Left lobe of liver (tissue), 2 donors: ENCODE data around the gene RFX7. TPM values are rescaled to one million over a fixed set of nuclear protein-coding genes. Genes with fewer than 3 reads are reported as not detected.

Experiments used
- ATAC-seq: fragments of 200-7000 bp; cut with Tn5 transposase; one replicate; pipeline ENCODE4 v1.9.1; 2020; ENCODE audit warnings: mild to moderate bottlenecking, moderate library complexity
- DNase-seq: peaks from one replicate; pipeline ENCODE4 v3.0.0-alpha.2; 2020; ENCODE audit warnings: low spot score
- total RNA-seq: library from RNA; stranded (reverse); gene quantifications from one replicate; pipeline ENCODE4 v1.2.1, GENCODE V29; 2021
- donor health status: DM: no; HTN: no; CAD: no; lungs with moderate emphysema.
- donor health status: DM: no; HTN: yes; CAD: no.

The RFX7 gene
- total RNA-seq, 1 donor from 2014 or later: 5.5 TPM

DNA sequence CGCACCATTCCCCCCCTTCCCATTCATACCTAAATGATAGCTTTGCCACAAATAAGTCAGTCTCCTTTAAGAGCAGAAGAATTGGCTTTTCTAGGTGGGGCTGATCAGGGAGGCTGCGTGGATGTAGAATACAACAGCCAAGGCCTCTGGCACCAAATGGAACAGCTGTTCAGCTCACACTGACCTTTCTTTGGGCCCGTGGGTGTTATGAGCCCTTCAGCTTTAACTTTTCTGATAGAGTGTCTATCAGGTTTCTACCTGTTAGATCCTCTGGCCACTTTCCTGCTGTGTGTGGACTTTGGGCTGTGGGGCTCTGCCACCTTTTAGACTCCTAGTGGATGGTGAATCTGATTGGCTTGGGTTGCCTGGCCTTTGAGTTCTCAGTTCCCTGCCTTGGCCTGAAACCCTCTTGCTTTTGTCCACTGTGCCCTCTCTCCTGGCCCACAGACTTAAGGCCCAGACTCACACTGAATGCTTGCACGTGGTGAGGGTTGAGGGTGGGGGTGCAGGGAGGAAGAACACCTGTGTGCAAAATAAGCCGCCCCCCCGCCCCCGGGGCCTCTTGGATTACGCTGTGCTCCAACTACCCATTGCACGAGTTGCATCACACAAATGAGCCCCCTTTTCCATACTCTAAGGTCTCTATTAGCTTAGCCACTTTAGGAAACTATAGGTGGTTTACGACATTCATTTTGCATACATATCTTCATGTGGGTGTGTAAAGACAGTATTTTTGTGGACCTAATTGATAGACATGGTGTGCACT, 1.3 kb upstream of the RFX7 start:
- DNase-seq (peak; percentile 90), ATAC-seq (peak; percentile 79)

DNA sequence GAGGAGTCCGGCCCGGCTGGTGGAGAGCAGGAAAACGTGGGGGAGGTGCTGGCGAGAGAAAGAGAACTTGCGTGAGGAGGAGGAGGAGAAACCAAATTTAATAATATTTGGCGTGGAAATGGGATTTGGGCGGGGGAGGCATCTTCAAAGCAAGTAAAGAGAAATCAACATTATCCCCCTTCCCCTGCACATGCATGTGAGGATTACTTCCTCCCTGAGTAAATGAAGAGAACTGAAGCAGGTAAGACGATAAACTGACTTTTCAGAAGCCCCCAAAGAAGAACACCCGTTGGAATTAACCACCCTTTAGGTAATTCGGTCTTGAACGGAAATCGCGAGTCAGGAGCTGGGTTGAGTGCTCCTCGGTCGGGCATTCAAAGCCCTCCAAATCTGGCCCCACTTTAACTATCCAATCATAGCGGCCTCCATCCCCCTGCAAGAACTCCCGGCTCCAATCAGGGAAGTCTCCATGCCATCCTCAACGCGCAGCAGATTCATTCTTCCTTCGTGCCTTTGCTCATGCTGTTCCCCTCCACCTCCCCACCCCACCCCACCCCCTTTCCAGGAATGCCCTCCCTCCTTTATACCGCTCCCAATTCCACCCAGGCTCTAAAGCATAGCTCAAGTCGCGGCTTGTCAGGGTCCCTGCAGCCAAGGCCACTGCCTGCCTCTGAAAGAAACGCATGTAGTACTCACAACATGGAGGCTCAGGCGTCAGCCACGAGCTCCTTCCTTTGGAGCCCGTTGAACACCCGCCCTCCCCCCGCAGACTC, 545 bp upstream of the RFX7 start:
- peak; percentile 56 for DNase-seq
- peak; percentile 41 for ATAC-seq

DNA sequence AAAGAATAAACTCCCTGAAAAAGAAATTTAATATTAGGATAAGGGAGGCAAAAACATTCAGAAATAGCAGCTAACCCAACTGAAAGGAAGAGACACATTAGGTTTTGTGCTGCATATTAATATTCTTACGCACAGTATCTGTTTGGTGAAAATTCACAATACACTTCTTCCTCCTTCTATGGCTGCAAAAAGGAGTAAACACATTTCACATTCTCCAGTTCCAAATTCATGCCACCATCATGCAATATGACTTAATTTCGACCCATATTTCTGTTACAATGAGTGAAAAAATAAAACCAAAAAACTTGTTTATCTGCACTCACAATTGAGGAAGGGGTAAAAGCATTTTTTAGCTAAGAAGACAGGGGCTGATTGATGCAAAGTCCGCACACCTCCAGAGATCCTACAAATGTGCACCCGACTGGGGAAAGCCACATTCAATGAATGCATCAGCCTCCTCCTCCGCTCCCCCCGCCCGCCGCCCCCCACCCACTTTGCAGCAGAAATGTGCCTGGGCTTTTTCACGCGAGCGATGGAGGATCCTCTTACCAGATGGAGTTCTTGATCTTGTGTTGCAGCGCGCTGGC, 1.0 kb downstream of the RFX7 start:
- DNase-seq (no peak), ATAC-seq (no peak)

DNA sequence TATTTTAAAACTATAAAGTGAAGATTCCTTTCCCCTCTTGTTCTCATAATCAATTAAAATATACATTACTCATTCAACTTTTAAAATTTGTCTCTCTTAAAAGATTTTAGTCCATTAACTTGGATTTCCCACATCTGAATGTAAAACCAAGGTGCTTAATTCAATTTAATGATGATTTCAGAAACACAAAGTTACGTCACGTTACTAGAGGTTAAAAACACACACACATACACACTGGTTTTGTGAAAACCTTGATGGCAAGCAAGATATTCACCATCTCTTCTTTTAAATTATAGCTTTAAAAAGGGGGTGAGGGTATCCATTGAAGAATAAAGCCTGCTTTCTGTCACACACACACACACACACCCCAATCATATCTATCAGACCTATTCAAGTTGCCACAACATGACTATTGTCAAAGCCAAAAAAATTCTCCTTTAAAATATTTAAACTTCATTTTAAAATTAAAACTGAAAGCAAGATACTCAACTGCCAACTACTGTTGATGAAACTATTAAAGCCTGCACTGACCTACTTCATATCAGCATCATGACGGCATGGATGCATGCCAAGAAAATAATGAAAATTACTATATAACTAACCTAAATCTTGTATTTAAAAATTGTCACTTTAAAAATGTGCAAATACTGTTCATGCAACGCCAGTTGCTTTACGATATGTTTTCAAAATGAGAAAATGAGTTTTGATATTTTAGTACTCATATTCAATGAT, 2.1 kb downstream of the RFX7 start:
- DNase-seq (no peak), ATAC-seq (no peak)

DNA sequence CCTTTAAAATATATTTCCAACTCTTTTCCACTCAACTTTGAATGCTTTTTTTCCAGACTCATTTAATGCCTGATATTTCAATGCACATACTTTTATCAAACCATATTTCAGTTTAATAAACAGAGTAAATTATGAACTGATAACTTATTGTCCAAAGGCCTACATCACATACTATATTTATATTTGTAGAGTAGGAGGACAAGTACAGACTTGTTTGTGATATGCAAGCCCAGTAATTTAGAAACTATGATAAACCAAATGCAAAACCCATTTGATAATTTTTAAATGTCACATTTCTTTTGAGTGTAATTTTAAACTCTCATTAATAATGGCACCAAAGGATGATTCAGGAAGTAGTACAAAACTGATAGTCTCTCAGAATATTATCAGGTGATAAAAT, 3.3 kb downstream of the RFX7 start:
- DNase-seq (no peak), ATAC-seq (no peak)

DNA sequence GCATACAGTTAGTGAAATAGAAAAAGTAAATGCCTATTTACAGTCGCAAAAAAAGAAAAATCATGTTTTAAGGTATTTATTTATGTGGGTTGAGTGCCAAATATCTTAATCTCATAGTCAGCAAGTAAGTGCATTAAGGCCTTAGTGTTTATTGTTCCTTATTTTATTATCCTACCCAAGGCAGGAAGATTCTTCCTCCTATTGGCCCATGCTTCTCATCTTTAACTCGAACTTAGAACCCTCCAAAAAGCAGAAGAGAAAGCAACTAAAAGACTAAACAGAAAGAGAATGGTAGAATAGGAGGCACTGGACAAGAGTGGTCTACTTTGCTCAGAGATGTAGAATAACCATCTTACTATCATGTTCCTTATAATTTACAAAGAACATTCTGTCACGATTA, 7.5 kb downstream of the RFX7 start:
- ATAC-seq (no peak), DNase-seq (no peak)

DNA sequence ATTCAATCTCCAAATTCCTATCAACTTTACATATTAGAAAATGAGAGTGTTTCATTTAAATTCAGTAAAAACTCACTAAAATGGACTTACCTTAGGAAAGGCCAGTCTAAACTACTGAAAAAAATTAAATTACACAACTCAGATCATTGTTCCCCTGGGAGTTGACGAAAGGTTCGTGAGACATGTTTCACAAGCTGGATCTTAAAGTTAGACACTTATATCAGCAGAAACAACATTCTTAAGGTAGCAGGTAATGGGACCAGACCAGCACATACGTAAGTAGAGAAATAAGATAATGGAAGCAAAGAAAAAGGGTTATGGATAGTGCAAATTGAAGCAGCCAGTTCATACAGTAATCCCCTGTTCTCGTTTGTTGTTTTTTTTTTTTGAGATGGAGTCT, 8.9 kb downstream of the RFX7 start:
- ATAC-seq: no peak
- no peak for DNase-seq

DNA sequence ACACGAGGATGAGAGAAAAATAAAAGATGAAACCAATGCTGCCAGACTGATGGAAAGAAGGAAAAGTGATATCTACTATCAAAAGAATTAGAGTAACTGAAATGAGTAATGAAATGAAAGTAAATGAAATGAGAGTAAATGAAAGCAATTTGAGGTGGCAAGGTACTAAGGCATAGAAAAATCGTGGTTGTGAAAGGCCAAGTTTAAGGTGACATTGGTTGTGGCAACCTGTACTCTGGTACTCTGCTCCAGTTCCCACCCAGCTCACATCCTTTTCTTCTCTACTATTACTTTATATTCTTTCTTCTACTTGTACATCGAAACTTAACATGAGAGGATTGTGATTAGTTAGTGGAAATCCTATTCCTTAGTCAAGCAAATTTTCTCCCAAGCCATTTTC, 10.1 kb downstream of the RFX7 start:
- no peak for DNase-seq
- no peak for ATAC-seq

DNA sequence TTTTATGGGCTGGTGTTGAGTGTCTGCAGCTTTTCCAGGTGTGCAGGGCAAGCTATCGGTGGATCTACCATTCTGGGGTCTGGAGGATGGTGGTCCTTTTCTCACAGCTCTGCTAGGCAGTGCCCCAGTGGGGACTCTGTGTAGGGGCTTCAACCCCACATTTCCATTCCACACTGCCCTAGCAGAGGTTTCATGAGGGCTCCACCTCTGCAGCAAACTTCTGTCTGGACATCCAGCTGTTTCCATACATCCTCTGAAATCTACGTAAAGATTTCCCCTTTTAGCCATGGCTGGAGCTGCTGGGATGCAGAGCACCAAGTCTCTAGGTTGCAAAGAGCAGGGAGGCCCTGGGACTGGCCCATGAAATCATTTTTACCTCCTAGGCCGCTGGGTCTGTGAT, 11.6 kb downstream of the RFX7 start:
- ATAC-seq (no peak), DNase-seq (no peak)

DNA sequence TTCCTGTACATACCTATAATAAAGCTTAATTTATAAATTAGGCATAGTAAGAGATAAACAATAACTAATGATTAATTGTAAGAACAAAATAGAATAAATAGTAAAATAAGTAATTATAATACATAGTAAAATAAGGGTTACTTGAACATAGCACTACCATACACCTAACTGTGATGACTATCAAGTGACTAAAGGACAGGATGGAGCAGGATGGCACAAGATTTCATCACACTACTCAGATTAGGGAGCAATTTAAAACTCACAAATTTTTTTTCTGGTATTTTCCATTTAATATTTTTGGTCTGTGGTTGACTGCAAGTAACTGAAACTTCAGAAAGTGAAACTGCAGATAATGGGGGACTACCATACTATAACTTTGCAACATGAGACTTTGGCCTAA, 14.8 kb downstream of the RFX7 start:
- no peak for ATAC-seq
- no peak for DNase-seq

DNA sequence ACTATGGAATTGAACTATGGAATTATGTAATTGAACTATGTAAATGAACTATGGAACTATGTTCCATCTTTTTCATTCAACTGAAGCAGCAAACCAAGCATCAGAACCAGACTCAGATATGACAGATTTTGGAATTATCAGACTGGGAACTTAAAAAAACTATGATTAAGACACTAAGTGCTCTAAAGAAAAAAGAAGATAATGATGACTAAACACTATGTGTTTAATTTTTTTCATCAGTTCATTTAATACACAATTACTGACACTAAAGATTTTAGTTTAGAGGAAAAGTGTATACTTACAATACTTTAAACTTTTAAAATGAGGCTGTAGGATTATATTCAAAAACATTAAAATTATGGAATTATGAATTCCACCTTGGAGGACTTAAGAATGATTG, 15.3 kb downstream of the RFX7 start:
- DNase-seq (no peak), ATAC-seq (no peak)

DNA sequence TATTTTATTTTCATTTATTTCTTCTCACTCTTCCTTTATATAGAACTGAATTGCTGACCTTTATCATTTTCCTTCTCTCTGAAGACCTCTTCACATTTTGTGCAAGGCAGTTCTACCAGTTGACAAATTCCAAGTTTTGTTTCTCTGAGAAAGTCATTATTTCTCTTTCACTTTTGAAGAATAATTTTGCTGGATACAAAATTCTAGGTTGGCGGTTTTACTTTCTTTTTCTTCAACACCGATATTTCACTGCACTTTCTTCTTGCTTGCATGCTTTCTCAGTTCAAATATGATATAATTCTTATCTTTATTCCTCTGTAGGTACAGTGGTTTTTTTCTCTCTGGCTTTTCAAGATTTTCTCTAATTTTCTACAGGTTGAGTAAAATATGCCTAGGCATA, 15.9 kb downstream of the RFX7 start:
- no peak for DNase-seq
- ATAC-seq: no peak

DNA sequence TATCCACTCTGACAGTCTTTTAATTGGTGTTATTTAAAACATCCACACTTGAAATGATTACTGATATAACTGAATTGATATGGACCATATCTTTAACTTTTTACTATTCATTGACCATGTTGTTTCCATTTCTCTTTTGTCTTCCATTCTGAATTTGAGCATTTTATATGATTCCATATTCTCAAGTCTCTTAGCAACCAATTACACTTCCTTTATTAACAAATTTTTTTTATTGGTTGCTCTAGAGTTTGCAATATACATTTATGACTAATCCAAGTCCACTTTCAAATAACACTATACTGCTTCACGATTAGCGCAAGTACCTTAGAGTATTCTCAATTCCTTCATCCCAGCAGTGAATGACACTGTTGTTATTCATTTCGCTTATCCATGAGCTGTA, 16.4 kb downstream of the RFX7 start:
- ATAC-seq (no peak), DNase-seq (no peak)

DNA sequence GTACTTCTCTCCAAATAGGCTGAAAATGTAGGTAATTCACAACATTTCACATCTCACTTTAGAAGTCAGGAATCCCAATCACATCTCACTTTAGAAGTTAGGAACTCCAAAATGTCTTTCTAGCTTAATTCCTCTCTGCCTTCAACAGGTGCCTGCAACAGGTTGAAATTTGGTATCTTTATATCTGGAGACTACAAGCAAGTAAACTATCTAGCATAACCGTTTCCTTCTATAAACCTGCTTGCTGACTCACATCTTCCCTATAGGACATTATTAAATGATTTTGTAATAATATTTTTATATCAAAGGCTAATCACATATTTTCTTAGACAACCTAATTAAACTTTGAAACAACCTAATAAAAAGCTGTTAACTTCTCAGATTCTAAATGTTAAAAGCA, 18.2 kb downstream of the RFX7 start:
- DNase-seq (no peak), ATAC-seq (no peak)

DNA sequence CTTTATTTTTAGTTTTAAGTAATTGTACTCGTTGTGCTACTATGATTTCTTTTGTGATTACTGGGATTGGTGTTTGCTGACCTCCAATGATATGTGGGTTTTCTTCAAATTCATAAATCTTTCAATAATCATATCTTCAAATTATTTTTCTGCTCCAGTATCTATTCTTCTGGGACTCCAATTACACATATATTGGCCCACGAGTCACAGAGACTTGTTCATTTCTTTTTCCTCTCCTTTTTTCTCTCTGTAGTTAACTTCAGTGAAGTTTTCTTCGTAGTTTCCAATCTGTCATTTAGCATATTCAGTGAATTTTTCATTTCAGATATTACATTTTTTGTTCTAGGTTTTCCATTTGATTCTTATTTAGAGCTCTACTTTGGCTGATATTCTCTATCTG, 21.4 kb downstream of the RFX7 start:
- no peak for ATAC-seq
- DNase-seq: no peak

DNA sequence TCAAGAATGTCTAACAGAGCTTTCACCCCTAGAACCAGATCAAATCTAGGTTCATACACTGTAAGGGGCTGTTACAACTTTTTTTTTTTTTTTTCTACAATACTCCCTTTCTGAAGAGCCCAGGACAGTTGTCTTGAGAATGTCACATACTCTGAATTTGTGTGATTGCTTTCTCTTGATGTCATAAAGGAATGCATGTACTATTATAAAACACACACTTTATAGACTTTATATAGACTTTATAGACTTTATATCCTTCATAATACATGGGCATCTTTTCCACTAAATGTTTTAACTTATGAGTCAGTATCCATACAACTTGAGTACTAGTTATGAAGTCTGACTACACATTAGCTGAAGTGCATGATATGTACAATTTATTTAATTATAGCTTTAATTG, 26.3 kb downstream of the RFX7 start:
- DNase-seq (no peak), ATAC-seq (no peak)

DNA sequence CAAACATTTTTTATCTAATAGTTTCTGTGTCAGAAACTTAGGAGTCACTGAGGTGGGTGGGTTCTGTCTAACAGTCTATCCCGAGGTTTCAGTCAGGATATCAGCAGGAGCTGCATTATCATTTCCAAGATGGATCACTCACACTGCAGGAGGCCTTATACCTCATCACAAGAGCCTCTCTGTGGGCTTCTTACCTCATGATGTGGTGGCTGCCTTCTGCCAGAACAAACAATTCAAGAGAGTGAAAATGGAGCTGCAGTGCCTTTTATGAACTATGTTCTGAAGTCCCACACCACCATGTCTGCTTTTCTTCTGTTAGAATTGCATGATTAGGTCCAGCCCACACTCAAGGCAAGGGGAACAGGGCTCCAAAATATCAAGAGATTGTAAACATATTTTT, 27.9 kb downstream of the RFX7 start:
- DNase-seq (no peak), ATAC-seq (no peak)

DNA sequence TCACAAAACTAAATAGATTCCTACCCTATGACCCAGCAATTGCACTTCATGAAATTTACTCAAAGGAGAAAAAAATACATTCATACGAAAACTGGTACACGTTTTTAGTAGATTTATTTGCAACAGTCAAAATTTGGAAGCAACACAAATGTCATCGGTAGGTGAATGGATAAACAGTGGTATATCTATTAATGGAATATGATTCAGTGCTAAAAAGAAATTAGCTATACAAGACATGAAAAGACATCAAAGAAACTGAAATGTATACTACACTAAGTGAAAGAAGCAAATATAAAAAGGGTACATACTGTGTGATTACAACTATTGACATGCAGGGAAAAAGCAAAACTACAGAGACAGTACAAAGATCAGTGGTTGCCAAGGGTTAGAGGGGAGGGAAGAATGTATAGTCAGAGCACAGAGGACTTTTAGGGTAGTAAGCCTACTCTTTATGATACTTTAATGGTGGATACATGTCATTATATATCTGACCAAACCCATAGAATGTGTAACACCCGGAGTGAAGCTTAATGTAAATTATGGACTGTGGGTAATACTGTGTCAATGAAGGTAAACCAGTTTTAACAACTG, 31.6 kb downstream of the RFX7 start:
- DNase-seq (no peak), ATAC-seq (no peak)

DNA sequence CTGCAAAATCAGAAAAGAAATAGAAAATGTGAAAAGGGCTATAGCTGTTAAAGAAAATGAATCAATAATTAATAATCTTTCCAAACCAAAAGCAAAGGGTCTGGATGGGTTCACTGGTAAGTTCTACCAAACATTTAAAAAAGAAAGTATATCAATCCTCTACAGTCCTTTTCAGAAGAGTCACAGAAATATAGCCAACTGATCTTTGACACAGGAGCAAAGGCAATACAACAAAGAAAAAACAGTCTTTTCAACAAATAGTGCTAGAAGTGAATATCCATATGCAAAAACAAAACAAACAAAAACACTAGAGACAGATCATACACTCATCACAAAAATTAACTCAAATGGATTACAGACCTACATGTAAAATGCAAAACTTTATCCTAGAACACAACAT, 32.6 kb downstream of the RFX7 start:
- ATAC-seq: peak; percentile 79
- no peak for DNase-seq

DNA sequence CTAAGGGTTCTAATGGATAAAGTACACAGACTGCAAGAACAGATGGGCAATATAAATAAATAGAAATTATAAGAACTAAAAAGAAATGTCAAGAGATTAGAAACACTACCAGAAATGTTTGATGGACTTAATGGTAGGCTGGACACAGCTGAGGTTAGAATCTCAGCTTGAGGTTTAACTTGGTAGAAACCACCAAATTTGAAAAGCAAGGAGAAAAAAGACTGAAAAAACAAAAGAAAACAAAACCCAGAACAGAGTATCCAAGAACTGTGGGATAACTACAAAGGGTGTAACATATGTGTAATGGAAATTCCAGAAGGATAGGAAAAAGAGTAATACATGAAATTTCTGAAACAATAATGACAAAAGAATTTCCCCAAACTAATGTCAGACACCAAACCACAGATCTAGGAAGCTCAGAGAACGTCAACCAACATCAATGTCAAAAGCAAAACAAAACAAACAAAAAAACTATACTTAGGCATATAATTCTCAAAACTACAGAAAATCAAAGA, 35.0 kb downstream of the RFX7 start:
- DNase-seq: no peak

DNA sequence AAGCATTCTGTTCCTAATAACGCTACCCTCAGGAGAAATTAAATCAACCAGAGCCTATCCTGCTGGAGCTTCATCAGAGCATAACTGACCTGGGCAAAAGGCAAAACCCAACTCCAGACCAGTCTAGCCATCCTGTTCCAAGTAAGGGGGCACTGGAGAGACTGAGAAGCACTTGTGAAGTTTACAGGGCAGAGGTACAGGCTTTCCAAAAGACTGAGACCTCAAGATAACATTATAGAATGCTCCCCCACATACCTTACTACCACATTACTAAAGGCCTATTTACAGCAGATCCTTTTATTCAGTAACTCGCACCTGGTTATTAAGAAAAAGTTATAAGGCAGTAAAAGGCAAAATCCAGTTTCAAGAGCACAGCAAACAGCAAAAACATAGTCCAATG, 35.5 kb downstream of the RFX7 start:
- no peak for DNase-seq
- peak; percentile 26 for ATAC-seq

More for the DNA sequence above, 35.0 kb downstream of the RFX7 start:
- no peak for ATAC-seq
